SK-N-SH (cell line): ENCODE data around the gene TCEA3.

Experiments
- CHD2 ChIP-seq: fragments of 150-350 bp; IDR thresholded peaks from 2 replicates; pipeline ENCODE4 v1.6.1; 2018; ENCODE audit warnings: low read length; ENCODE audit not compliant: partially characterized antibody
- TF ChIP-seq, protein P1 (sequence below): fragments of 200-600 bp; sonication (generic); IDR thresholded peaks from 2 replicates; pipeline ENCODE4 v1.6.1; 2017; ENCODE audit warnings: antibody characterized with exemption, mild to moderate bottlenecking, moderate library complexity
- TF ChIP-seq, protein P2 (sequence below): fragments of 150-350 bp; IDR thresholded peaks from 2 replicates; pipeline ENCODE4 v1.6.1; 2016; ENCODE audit warnings: mild to moderate bottlenecking, low read depth, low read length
- TF ChIP-seq, protein P3 (sequence below): IDR thresholded peaks from 2 replicates; pipeline ENCODE4 v1.6.1; 2012; ENCODE audit warnings: mild to moderate bottlenecking, low read depth, low read length, moderate library complexity
- TF ChIP-seq, protein P4 (sequence below): IDR thresholded peaks from 2 replicates; pipeline ENCODE4 v1.4.0; 2012; ENCODE audit warnings: low read depth, borderline replicate concordance
- TF ChIP-seq, protein P5 (sequence below): IDR thresholded peaks from 2 replicates; pipeline ENCODE4 v1.4.0; 2012; ENCODE audit warnings: low read depth

DNA sequence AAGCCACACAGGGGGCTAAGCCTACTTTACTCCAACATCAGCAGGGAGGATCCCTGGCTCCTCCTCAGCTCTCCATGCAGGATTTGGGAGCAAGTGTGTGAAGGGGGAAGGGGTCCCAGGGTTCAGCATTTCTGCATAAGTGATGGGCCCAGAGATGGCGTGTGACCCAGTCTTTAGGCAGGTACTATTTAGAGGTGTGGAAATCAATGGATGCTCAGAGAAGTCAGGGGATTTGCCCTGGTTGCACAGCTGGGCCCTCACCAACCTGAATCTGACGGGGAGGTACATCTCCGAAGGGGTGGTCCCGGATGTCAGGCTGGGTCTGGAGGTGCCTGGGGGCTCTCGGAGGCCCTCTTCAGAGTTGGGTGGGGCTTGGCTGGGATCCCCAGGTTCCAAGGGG is 6.9 kb upstream of the TCEA3 start:
- TF ChIP-seq, protein P1, sequence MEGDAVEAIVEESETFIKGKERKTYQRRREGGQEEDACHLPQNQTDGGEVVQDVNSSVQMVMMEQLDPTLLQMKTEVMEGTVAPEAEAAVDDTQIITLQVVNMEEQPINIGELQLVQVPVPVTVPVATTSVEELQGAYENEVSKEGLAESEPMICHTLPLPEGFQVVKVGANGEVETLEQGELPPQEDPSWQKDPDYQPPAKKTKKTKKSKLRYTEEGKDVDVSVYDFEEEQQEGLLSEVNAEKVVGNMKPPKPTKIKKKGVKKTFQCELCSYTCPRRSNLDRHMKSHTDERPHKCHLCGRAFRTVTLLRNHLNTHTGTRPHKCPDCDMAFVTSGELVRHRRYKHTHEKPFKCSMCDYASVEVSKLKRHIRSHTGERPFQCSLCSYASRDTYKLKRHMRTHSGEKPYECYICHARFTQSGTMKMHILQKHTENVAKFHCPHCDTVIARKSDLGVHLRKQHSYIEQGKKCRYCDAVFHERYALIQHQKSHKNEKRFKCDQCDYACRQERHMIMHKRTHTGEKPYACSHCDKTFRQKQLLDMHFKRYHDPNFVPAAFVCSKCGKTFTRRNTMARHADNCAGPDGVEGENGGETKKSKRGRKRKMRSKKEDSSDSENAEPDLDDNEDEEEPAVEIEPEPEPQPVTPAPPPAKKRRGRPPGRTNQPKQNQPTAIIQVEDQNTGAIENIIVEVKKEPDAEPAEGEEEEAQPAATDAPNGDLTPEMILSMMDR, result no peak
- TF ChIP-seq, protein P2, sequence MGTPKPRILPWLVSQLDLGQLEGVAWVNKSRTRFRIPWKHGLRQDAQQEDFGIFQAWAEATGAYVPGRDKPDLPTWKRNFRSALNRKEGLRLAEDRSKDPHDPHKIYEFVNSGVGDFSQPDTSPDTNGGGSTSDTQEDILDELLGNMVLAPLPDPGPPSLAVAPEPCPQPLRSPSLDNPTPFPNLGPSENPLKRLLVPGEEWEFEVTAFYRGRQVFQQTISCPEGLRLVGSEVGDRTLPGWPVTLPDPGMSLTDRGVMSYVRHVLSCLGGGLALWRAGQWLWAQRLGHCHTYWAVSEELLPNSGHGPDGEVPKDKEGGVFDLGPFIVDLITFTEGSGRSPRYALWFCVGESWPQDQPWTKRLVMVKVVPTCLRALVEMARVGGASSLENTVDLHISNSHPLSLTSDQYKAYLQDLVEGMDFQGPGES, result no peak
- TF ChIP-seq, protein P3, sequence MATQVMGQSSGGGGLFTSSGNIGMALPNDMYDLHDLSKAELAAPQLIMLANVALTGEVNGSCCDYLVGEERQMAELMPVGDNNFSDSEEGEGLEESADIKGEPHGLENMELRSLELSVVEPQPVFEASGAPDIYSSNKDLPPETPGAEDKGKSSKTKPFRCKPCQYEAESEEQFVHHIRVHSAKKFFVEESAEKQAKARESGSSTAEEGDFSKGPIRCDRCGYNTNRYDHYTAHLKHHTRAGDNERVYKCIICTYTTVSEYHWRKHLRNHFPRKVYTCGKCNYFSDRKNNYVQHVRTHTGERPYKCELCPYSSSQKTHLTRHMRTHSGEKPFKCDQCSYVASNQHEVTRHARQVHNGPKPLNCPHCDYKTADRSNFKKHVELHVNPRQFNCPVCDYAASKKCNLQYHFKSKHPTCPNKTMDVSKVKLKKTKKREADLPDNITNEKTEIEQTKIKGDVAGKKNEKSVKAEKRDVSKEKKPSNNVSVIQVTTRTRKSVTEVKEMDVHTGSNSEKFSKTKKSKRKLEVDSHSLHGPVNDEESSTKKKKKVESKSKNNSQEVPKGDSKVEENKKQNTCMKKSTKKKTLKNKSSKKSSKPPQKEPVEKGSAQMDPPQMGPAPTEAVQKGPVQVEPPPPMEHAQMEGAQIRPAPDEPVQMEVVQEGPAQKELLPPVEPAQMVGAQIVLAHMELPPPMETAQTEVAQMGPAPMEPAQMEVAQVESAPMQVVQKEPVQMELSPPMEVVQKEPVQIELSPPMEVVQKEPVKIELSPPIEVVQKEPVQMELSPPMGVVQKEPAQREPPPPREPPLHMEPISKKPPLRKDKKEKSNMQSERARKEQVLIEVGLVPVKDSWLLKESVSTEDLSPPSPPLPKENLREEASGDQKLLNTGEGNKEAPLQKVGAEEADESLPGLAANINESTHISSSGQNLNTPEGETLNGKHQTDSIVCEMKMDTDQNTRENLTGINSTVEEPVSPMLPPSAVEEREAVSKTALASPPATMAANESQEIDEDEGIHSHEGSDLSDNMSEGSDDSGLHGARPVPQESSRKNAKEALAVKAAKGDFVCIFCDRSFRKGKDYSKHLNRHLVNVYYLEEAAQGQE, result no peak
- TF ChIP-seq CHD2, result no peak
- TF ChIP-seq, protein P4, sequence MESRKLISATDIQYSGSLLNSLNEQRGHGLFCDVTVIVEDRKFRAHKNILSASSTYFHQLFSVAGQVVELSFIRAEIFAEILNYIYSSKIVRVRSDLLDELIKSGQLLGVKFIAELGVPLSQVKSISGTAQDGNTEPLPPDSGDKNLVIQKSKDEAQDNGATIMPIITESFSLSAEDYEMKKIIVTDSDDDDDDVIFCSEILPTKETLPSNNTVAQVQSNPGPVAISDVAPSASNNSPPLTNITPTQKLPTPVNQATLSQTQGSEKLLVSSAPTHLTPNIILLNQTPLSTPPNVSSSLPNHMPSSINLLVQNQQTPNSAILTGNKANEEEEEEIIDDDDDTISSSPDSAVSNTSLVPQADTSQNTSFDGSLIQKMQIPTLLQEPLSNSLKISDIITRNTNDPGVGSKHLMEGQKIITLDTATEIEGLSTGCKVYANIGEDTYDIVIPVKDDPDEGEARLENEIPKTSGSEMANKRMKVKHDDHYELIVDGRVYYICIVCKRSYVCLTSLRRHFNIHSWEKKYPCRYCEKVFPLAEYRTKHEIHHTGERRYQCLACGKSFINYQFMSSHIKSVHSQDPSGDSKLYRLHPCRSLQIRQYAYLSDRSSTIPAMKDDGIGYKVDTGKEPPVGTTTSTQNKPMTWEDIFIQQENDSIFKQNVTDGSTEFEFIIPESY, result no peak
- TF ChIP-seq, protein P5, sequence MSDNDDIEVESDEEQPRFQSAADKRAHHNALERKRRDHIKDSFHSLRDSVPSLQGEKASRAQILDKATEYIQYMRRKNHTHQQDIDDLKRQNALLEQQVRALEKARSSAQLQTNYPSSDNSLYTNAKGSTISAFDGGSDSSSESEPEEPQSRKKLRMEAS, result no peak
